Activated T-helper 2 cell treated with anti-CD3 and anti-CD28 coated beads, Interferon-gamma antibody, Interleukin-2, Interleukin-4, amounts not matched to agents 10 μg/mL and 5 μg/mL and 100 μg/mL, durations not matched to agents 14 hours and 24 hours and 36 hours (primary cell): Measurements from ENCODE around the gene NAA80. TPM values are rescaled to one million over a fixed set of nuclear protein-coding genes. Genes with fewer than 3 reads are reported as not detected.

ENCODE experiments used
- DNase-seq: peaks from one replicate; pipeline ENCODE4 v3.0.0; 2021; ENCODE audit warnings: low spot score
- H3K27ac Mint-ChIP-seq: one replicate; pipeline ENCODE4 v1.8.0; 2021; ENCODE audit warnings: mixed read lengths
- H3K27me3 Mint-ChIP-seq: one replicate; pipeline ENCODE4 v1.8.0; 2021; ENCODE audit warnings: low read depth, mixed read lengths
- H3K36me3 Mint-ChIP-seq: one replicate; pipeline ENCODE4 v1.8.0; 2021; ENCODE audit warnings: low read depth, mixed read lengths
- H3K4me1 Mint-ChIP-seq: one replicate; pipeline ENCODE4 v1.8.0; 2021; ENCODE audit warnings: low read depth, mixed read lengths
- H3K4me3 Mint-ChIP-seq: one replicate; pipeline ENCODE4 v1.8.0; 2021; ENCODE audit warnings: low read depth, mild to moderate bottlenecking, moderate library complexity, mixed read lengths
- H3K9me3 Mint-ChIP-seq: one replicate; pipeline ENCODE4 v1.8.0; 2021; ENCODE audit warnings: mixed read lengths
- intact Hi-C: fragments of 100-400 bp; cut with micrococcal nuclease; formaldehyde crosslinking; loops from one replicate; pipeline ENCODE4 v1.15.1; 2023
- total RNA-seq: library from RNA; stranded (reverse); gene quantifications from 2 replicates; pipeline ENCODE4 v1.2.3, GENCODE V29; 2022

NAA80 gene
- total RNA-seq, 1 donor from 2014 or later, result 24.9 TPM

- Mint-ChIP-seq H3K27ac (no peak overlapping the region), H3K9me3 (no peaks in the 10 kb centered on the region), H3K27me3 (no peaks in the 10 kb centered on the region), H3K36me3 (peaks cover 48% of the 10 kb centered on the region), H3K4me3 (no peak overlapping the region), H3K4me1 (peaks cover 3% of the 10 kb centered on the region)
- DNase-seq, result no peak
- intact Hi-C loops, result no loop called here
Measured at GRCh38 chr3:50258029-50258680, 41.0 kb downstream of the NAA80 start.

GRCh38 chr3:50256978-50257890 is 42.0 kb downstream of the NAA80 start:
- intact Hi-C loops, result loop anchor here (1.0 kb wide), 1 partner anchor 30 kb away; no protein-coding TSS in a partner anchor

GRCh38 chr3:50255251-50255615 is 44.0 kb downstream of the NAA80 start:
- no peak for DNase-seq
- Mint-ChIP-seq H3K4me1 (peaks cover 10% of the 10 kb centered on the region), H3K9me3 (no peaks in the 10 kb centered on the region), H3K27me3 (no peaks in the 10 kb centered on the region), H3K27ac (no peak overlapping the region), H3K36me3 (peaks cover 67% of the 10 kb centered on the region), H3K4me3 (no peak overlapping the region)
- intact Hi-C loops, result no loop called here

More at GRCh38 chr3:50256978-50257890, 42.0 kb downstream of the NAA80 start:
- Mint-ChIP-seq H3K27ac (no peak overlapping the region), H3K4me3 (no peak overlapping the region), H3K36me3 (peaks cover 55% of the 10 kb centered on the region), H3K4me1 (peaks cover 3% of the 10 kb centered on the region), H3K9me3 (no peaks in the 10 kb centered on the region), H3K27me3 (no peaks in the 10 kb centered on the region)
- no peak for DNase-seq

- Mint-ChIP-seq H3K9me3 (no peaks in the 10 kb centered on the region), H3K36me3 (peaks cover 69% of the 10 kb centered on the region), H3K4me3 (no peak overlapping the region), H3K4me1 (peaks cover 12% of the 10 kb centered on the region), H3K27ac (no peak overlapping the region), H3K27me3 (no peaks in the 10 kb centered on the region)
- DNase-seq, result no peak
- intact Hi-C loops, result no loop called here
Measured at GRCh38 chr3:50254577-50255250, 44.5 kb downstream of the NAA80 start.

GRCh38 chr3:50251220-50251619 is 48.0 kb downstream of the NAA80 start:
- intact Hi-C loops, result no loop called here
- peak overlapping the region; percentile 84 for H3K27ac Mint-ChIP-seq
- H3K9me3 Mint-ChIP-seq, result no peaks in the 10 kb centered on the region
- no peak for DNase-seq
- H3K27me3 Mint-ChIP-seq, result no peaks in the 10 kb centered on the region
- peaks cover 48% of the 10 kb centered on the region for H3K36me3 Mint-ChIP-seq
- peaks cover 26% of the 10 kb centered on the region for H3K4me1 Mint-ChIP-seq
- no peak overlapping the region for H3K4me3 Mint-ChIP-seq

GRCh38 chr3:50250514-50250913 is 48.7 kb downstream of the NAA80 start:
- H3K36me3 Mint-ChIP-seq, result peaks cover 45% of the 10 kb centered on the region
- no peak overlapping the region for H3K4me3 Mint-ChIP-seq
- no peaks in the 10 kb centered on the region for H3K9me3 Mint-ChIP-seq
- H3K27ac Mint-ChIP-seq, result no peak overlapping the region
- peaks cover 31% of the 10 kb centered on the region for H3K4me1 Mint-ChIP-seq
- intact Hi-C loops, result no loop called here
- no peak for DNase-seq
- no peaks in the 10 kb centered on the region for H3K27me3 Mint-ChIP-seq

- H3K27ac Mint-ChIP-seq, result no peak overlapping the region
- H3K9me3 Mint-ChIP-seq, result no peaks in the 10 kb centered on the region
- H3K4me3 Mint-ChIP-seq, result no peak overlapping the region
- H3K27me3 Mint-ChIP-seq, result no peaks in the 10 kb centered on the region
- peaks cover 38% of the 10 kb centered on the region for H3K4me1 Mint-ChIP-seq
- no peak for DNase-seq
- peaks cover 40% of the 10 kb centered on the region for H3K36me3 Mint-ChIP-seq
- intact Hi-C loops, result no loop called here
Measured at GRCh38 chr3:50249457-50249856, 49.7 kb downstream of the NAA80 start.

- peaks cover 35% of the 10 kb centered on the region for H3K36me3 Mint-ChIP-seq
- no peaks in the 10 kb centered on the region for H3K27me3 Mint-ChIP-seq
- peaks cover 45% of the 10 kb centered on the region for H3K4me1 Mint-ChIP-seq
- no peak for DNase-seq
- peak overlapping the region; percentile 45 for H3K4me3 Mint-ChIP-seq
- H3K27ac Mint-ChIP-seq, result peak overlapping the region; percentile 90
- H3K9me3 Mint-ChIP-seq, result no peaks in the 10 kb centered on the region
- intact Hi-C loops, result no loop called here
Measured at GRCh38 chr3:50248387-50248786, 50.8 kb downstream of the NAA80 start.

GRCh38 chr3:50246517-50246954 is 52.7 kb downstream of the NAA80 start:
- Mint-ChIP-seq H3K27ac (peak overlapping the region; percentile 92), H3K9me3 (no peaks in the 10 kb centered on the region), H3K27me3 (no peaks in the 10 kb centered on the region), H3K4me1 (peaks cover 61% of the 10 kb centered on the region), H3K36me3 (peaks cover 31% of the 10 kb centered on the region), H3K4me3 (peak overlapping the region; percentile 82)
- intact Hi-C loops, result loop anchor here (1.0 to 2.0 kb wide), 5 partner anchors 8 to 52 kb away; partner anchors contain the start of genes HYAL3 and NAA80
- DNase-seq, result peak; percentile 78

Other genes with a start within 250 kb of the NAA80 start
- 139 and 144 TPM in 2 replicates for gene RBM5, start 210.5 kb downstream of the NAA80 start, total RNA-seq
- 0.11 and 0.21 TPM in 2 replicates for gene SEMA3F, start 144.1 kb downstream of the NAA80 start, total RNA-seq
- gene GNAT1, start 107.8 kb downstream of the NAA80 start, total RNA-seq, result not detected in 2 replicates
- not detected in 2 replicates for gene SLC38A3, start 94.1 kb downstream of the NAA80 start, total RNA-seq
- 267 and 269 TPM in 2 replicates for gene GNAI2, start 63.2 kb downstream of the NAA80 start, total RNA-seq
- gene SEMA3B, start 30.3 kb downstream of the NAA80 start, total RNA-seq, result 0.30 and 0.68 TPM in 2 replicates
- not detected in 2 replicates for gene LSMEM2, start 20.3 kb downstream of the NAA80 start, total RNA-seq
- 154 and 164 TPM in 2 replicates for gene IFRD2, start 7.0 kb downstream of the NAA80 start, total RNA-seq
- gene HYAL3, start within 50 bp of the NAA80 start, total RNA-seq, result 10.8 TPM in 2 replicates
- gene HYAL1, start 4.2 kb upstream of the NAA80 start, total RNA-seq, result 0.23 and 0.59 TPM in 2 replicates
- gene HYAL2, start 23.3 kb upstream of the NAA80 start, total RNA-seq, result 14.9 and 15.2 TPM in 2 replicates
- gene TUSC2, start 28.8 kb upstream of the NAA80 start, total RNA-seq, result 23.7 and 23.9 TPM in 2 replicates
- 71.2 and 74.2 TPM in 2 replicates for gene RASSF1, start 41.4 kb upstream of the NAA80 start, total RNA-seq
- gene ZMYND10, start 46.3 kb upstream of the NAA80 start, total RNA-seq, result 0.94 and 1.8 TPM in 2 replicates
- 34.5 and 42.7 TPM in 2 replicates for gene NPRL2, start 51.4 kb upstream of the NAA80 start, total RNA-seq
- 22.9 and 24.6 TPM in 2 replicates for gene CYB561D2, start 51.5 kb upstream of the NAA80 start, total RNA-seq
- gene TMEM115, start 60.1 kb upstream of the NAA80 start, total RNA-seq, result 17.8 and 19.2 TPM in 2 replicates
- gene CACNA2D2, start 204.2 kb upstream of the NAA80 start, total RNA-seq, result 0.46 and 0.59 TPM in 2 replicates